ENCODE results near the gene MAB21L2.

DNA sequence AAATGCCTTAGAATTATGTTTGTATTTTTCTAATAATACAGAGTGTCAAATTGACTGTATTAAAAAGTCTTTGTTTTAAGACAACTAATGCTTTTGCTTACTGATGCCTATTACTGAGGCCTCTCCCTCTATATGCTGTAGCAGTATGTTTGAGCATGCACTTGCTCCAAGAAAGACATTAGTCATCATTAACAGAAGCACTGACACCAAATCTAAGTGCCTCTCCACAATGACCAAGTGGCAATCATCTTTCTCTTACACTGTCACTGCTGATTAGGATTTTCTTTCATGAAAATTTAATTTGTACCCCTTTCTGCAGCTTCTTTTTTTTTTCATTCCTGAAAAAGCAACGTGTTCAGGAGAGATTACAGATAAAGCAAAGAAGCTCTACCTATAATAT is 11.1 kb upstream of the MAB21L2 start:
- TF ChIP-seq ZNF570 (CRISPR knock-in tag; IDR thresholded peaks at IDR 0.05; ENCODE audit: borderline replicate concordance) (no peak), JUND (CRISPR knock-in tag; IDR thresholded peaks at IDR 0.05) (no peak), CBX2 (IDR thresholded peaks at IDR 0.05; ENCODE audit: low read depth, low read length) (no peak), CBX2 (CRISPR knock-in tag; IDR thresholded peaks at IDR 0.05; ENCODE audit: low read depth) (no peak), YY1 (IDR thresholded peaks at IDR 0.05; ENCODE audit: insufficient read depth, insufficient replicate concordance, low read depth, low read length) (no peak)
- TF ChIP-seq, protein P1, sequence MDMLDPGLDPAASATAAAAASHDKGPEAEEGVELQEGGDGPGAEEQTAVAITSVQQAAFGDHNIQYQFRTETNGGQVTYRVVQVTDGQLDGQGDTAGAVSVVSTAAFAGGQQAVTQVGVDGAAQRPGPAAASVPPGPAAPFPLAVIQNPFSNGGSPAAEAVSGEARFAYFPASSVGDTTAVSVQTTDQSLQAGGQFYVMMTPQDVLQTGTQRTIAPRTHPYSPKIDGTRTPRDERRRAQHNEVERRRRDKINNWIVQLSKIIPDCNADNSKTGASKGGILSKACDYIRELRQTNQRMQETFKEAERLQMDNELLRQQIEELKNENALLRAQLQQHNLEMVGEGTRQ (IDR thresholded peaks at IDR 0.05; ENCODE audit: low read depth, low read length): no peak
- TF ChIP-seq, protein P1 (CRISPR knock-in tag; IDR thresholded peaks at IDR 0.05; ENCODE audit: borderline replicate concordance): no peak

Data from HepG2 (cell line).